IMR-90 (cell line): Measurements from ENCODE around the gene MARK2. TPM values are rescaled to one million over a fixed set of nuclear protein-coding genes. Genes with fewer than 3 reads are reported as not detected.

Experiments used
- ATAC-seq: fragments of 200-7000 bp; cut with Tn5 transposase; 2 replicates; pipeline ENCODE4 v1.9.1; 2020; ENCODE audit warnings: low read depth, mild to moderate bottlenecking, moderate library complexity
- BruUV-seq: library from RNA; stranded (reverse); fragments of 400-500 nt; replicated peaks from 2 replicates; lab custom pipeline; 2021; lab: Mats Ljungman, UMichigan
- CTCF ChIA-PET: fragments of 300-600 bp; formaldehyde crosslinking; extraction: SDS; loops from one replicate; lab custom pipeline; 2021; ENCODE audit warnings: antibody characterized with exemption; lab: Yijun Ruan, JAX
- POLR2A ChIA-PET: fragments of 300-600 bp; sonication (Branson Sonifier 250); formaldehyde crosslinking; loops from one replicate; lab custom pipeline; 2022; ENCODE audit warnings: antibody characterized with exemption; ENCODE audit not compliant: unreplicated experiment; lab: Charles Lee
- DNase-seq: peaks from one replicate; pipeline ENCODE4 v3.0.0; 2013
- H2AFZ ChIP-seq: replicated peaks from 2 replicates; pipeline ENCODE3; 2013; ENCODE audit warnings: low read length, mild to moderate bottlenecking; ENCODE audit not compliant: poor library complexity
- H2AK5ac ChIP-seq: 2 replicates; pipeline ENCODE4 v1.6.1; 2013; ENCODE audit warnings: low read depth, low read length, inconsistent platforms
- H2AK9ac ChIP-seq: replicated peaks from 2 replicates; pipeline ENCODE3; 2013; ENCODE audit warnings: mild to moderate bottlenecking, low read depth, low read length, moderate library complexity; ENCODE audit not compliant: poor library complexity
- H2BK120ac ChIP-seq: 2 replicates; pipeline ENCODE4 v1.6.1; 2013; ENCODE audit warnings: low read depth, low read length, inconsistent platforms
- H2BK15ac ChIP-seq: 3 replicates; pipeline ENCODE4 v1.6.1; 2013; ENCODE audit warnings: low read depth, low read length, inconsistent platforms
- H2BK20ac ChIP-seq: 2 replicates; pipeline ENCODE4 v1.6.1; 2013; ENCODE audit warnings: low read depth, mild to moderate bottlenecking, inconsistent platforms, low read length, moderate library complexity
- H2BK5ac ChIP-seq: 2 replicates; pipeline ENCODE4 v1.6.1; 2013; ENCODE audit warnings: mild to moderate bottlenecking, low read depth, low read length, inconsistent platforms; ENCODE audit not compliant: poor library complexity, severe bottlenecking
- H3K14ac ChIP-seq: replicated peaks from 2 replicates; pipeline ENCODE4 v1.6.1; 2013; ENCODE audit warnings: low read depth, low read length, inconsistent platforms
- H3K18ac ChIP-seq: 2 replicates; pipeline ENCODE4 v1.6.1; 2013; ENCODE audit warnings: low read depth, low read length, control low read depth
- H3K23ac ChIP-seq: 2 replicates; pipeline ENCODE4 v1.6.1; 2013; ENCODE audit warnings: low read depth, low read length, inconsistent platforms
- H3K27ac ChIP-seq: 2 replicates; pipeline ENCODE4 v1.5.1; 2013; ENCODE audit warnings: mild to moderate bottlenecking, control low read depth, low read length; ENCODE audit not compliant: insufficient read depth
- H3K27me3 ChIP-seq: 2 replicates; pipeline ENCODE4 v1.6.1; 2013; ENCODE audit warnings: low read length; ENCODE audit not compliant: control insufficient read depth, insufficient read depth
- H3K36me3 ChIP-seq: 2 replicates; pipeline ENCODE4 v1.6.1; 2013; ENCODE audit warnings: low read length, mixed read lengths; ENCODE audit not compliant: control insufficient read depth, insufficient read depth
- H3K4ac ChIP-seq: 2 replicates; pipeline ENCODE4 v1.6.1; 2013; ENCODE audit warnings: low read depth, low read length, inconsistent platforms
- H3K4me1 ChIP-seq: 2 replicates; pipeline ENCODE4 v1.6.1; 2013; ENCODE audit warnings: low read length, mixed read lengths; ENCODE audit not compliant: control insufficient read depth, insufficient read depth
- H3K4me2 ChIP-seq: 2 replicates; pipeline ENCODE4 v1.6.1; 2013; ENCODE audit warnings: low read depth, mild to moderate bottlenecking, control low read depth, low read length, moderate library complexity
- H3K4me3 ChIP-seq: 2 replicates; pipeline ENCODE4 v1.5.1; 2013; ENCODE audit warnings: low read depth, mild to moderate bottlenecking, control low read depth, low read length, moderate library complexity; ENCODE audit not compliant: insufficient read depth
- H3K56ac ChIP-seq: 2 replicates; pipeline ENCODE4 v1.6.1; 2013; ENCODE audit warnings: low read length, inconsistent platforms; ENCODE audit not compliant: insufficient read depth; ENCODE audit errors: extremely low read depth
- H3K79me1 ChIP-seq, 2 experiments: 2 replicates each; pipeline ENCODE4 v1.6.1; 2013; ENCODE audit warnings: low read length in 2 of 2, inconsistent platforms in 1 of 2, low read depth in 1 of 2
- H3K9ac ChIP-seq: 2 replicates; pipeline ENCODE4 v1.6.1; 2013; ENCODE audit warnings: low read depth, low read length, control low read depth
- H3K9me1 ChIP-seq: 2 replicates; pipeline ENCODE4 v1.6.1; 2013; ENCODE audit warnings: low read length, inconsistent platforms; ENCODE audit not compliant: insufficient read depth
- H3K9me3 ChIP-seq: 2 replicates; pipeline ENCODE4 v1.6.1; 2013; ENCODE audit warnings: low read length; ENCODE audit not compliant: control insufficient read depth, insufficient read depth
- H4K20me1 ChIP-seq: 2 replicates; pipeline ENCODE4 v1.6.1; 2013; ENCODE audit warnings: low read length, inconsistent platforms; ENCODE audit not compliant: insufficient read depth
- H4K5ac ChIP-seq: 2 replicates; pipeline ENCODE4 v1.6.1; 2013; ENCODE audit warnings: mild to moderate bottlenecking, low read depth, low read length, control low read depth
- H4K8ac ChIP-seq, 2 experiments: 2 replicates each; pipeline ENCODE4 v1.6.1; 2013; ENCODE audit warnings: low read depth in 2 of 2, low read length in 2 of 2, control low read depth in 1 of 2, inconsistent platforms in 1 of 2
- H4K91ac ChIP-seq: 2 replicates; pipeline ENCODE4 v1.6.1; 2013; ENCODE audit warnings: low read depth, low read length, inconsistent platforms; ENCODE audit not compliant: insufficient read depth
- BHLHE40 ChIP-seq: fragments of 150-350 bp; IDR thresholded peaks from 2 replicates; pipeline ENCODE4 v1.6.1; 2016; ENCODE audit warnings: mild to moderate bottlenecking, low read depth, low read length
- CEBPB ChIP-seq: IDR thresholded peaks from 2 replicates; pipeline ENCODE4 v1.6.1; 2012; ENCODE audit warnings: low read depth, low read length, improper control_type of control experiment
- ELK1 ChIP-seq: fragments of 150-350 bp; IDR thresholded peaks from 2 replicates; pipeline ENCODE4 v1.6.1; 2016; ENCODE audit warnings: low read depth, mild to moderate bottlenecking, low read length, moderate library complexity, borderline replicate concordance
- FOS ChIP-seq: fragments of 150-350 bp; IDR thresholded peaks from 2 replicates; pipeline ENCODE4 v1.6.1; 2016; ENCODE audit warnings: low read depth, low read length
- MAFK ChIP-seq: IDR thresholded peaks from 2 replicates; pipeline ENCODE4 v1.6.1; 2012; ENCODE audit warnings: low read depth, low read length, improper control_type of control experiment
- MAZ ChIP-seq: IDR thresholded peaks from 2 replicates; pipeline ENCODE4 v1.6.1; 2012; ENCODE audit warnings: low read depth, mild to moderate bottlenecking, low read length, improper control_type of control experiment, moderate library complexity, borderline replicate concordance
- MXI1 ChIP-seq: IDR thresholded peaks from 2 replicates; pipeline ENCODE4 v1.6.1; 2012; ENCODE audit warnings: low read depth, mild to moderate bottlenecking, low read length, moderate library complexity, borderline replicate concordance
- POLR2A ChIP-seq: IDR thresholded peaks from 2 replicates; pipeline ENCODE4 v1.6.1; 2012; ENCODE audit warnings: mild to moderate bottlenecking, low read depth, low read length
- RAD21 ChIP-seq: IDR thresholded peaks from 2 replicates; pipeline ENCODE4 v1.6.1; 2012; ENCODE audit warnings: low read length, improper control_type of control experiment
- RFX5 ChIP-seq: IDR thresholded peaks from 2 replicates; pipeline ENCODE4 v1.8.0; 2012; ENCODE audit warnings: low read depth, mild to moderate bottlenecking, low read length, moderate library complexity
- SMC3 ChIP-seq: fragments of 150-350 bp; IDR thresholded peaks from 2 replicates; pipeline ENCODE4 v1.6.1; 2016; ENCODE audit warnings: low read depth, mild to moderate bottlenecking, antibody characterized with exemption, low read length, moderate library complexity
- USF2 ChIP-seq: fragments of 150-350 bp; IDR thresholded peaks from 2 replicates; pipeline ENCODE4 v1.6.1; 2017; ENCODE audit warnings: mild to moderate bottlenecking, antibody characterized with exemption, low read length, low read depth
- WGBS, 2 experiments: methylation state at CpG; one replicate each; pipeline versions ENCODE4 v1.1.5 to v1.1.7; 2013; ENCODE audit warnings: missing lambda C conversion rate in 2 of 2; ENCODE audit not compliant: insufficient read length in 1 of 2; ENCODE audit errors: extremely low coverage in 2 of 2; 5-methylcytosine and 5-hydroxymethylcytosine counted together
- dilution Hi-C: fragments of 300-500 bp; cut with HindIII; formaldehyde crosslinking; loops from one replicate; pipeline ENCODE4 v1.14.3; 2018; ENCODE audit warnings: low sequenced_read_pairs; ENCODE audit not compliant: unreplicated experiment
- in situ Hi-C: fragments of 300-500 bp; cut with MboI; formaldehyde crosslinking; loops from 3 replicates; pipeline ENCODE4 v1.14.3; 2019; ENCODE audit warnings: low sequenced_read_pairs, inconsistent platforms, mixed read lengths
- intact Hi-C: fragments of 100-400 bp; cut with micrococcal nuclease; formaldehyde crosslinking; loops from 2 replicates; pipeline ENCODE4 v1.10.0; 2022
- polyA plus RNA-seq, 3 experiments: library from polyadenylated mRNA; depleted of rRNA; stranded (reverse); fragments of >200 nt; gene quantifications; 2 replicates each; pipeline ENCODE4 v1.2.3, GENCODE V29; 2012; ENCODE audit warnings: low replicate concordance in 1 of 3
- total RNA-seq: library from RNA; depleted of rRNA; stranded (reverse); fragments of >200 nt; gene quantifications from 2 replicates; pipeline ENCODE4 v1.2.3, GENCODE V29; 2012

The MARK2 gene
- total and polyA plus RNA-seq, 2 of the 4 experiments (the other 2 are of a cell fraction), result 6.6 to 17.3 TPM

GRCh38 chr11:63846897-63847296, 8.0 kb downstream of the MARK2 start:
- in situ Hi-C loops, result no loop called here
- Histone ChIP-seq H3K9me1 (peaks cover 33% of the 10 kb centered on the region), H3K9me3 (no peaks in the 10 kb centered on the region), H3K18ac (no peak overlapping the region), H3K4me1 (peaks cover 9% of the 10 kb centered on the region), H4K8ac (no peak overlapping the region), H4K5ac (no peak overlapping the region), H2BK20ac (no peak overlapping the region), H4K20me1 (peaks cover 75% of the 10 kb centered on the region), H2BK15ac (no peak overlapping the region), H3K79me1 (peaks cover 34 to 80% of the 10 kb centered on the region in 2 experiments), H2AK9ac (no peak overlapping the region), H3K56ac (no peak overlapping the region), H2BK120ac (no peak overlapping the region), H4K91ac (no peak overlapping the region), H2AK5ac (no peak overlapping the region), H2BK5ac (no peak overlapping the region), H3K23ac (no peak overlapping the region), H3K36me3 (peaks cover 9% of the 10 kb centered on the region), H3K27ac (no peak overlapping the region), H3K14ac (no peak overlapping the region), H3K27me3 (no peaks in the 10 kb centered on the region), H3K4me2 (no peak overlapping the region), H3K4ac (no peak overlapping the region), H3K9ac (no peak overlapping the region), H2AFZ (no peak overlapping the region), H3K4me3 (no peak overlapping the region)
- POLR2A ChIA-PET, result no interaction called here
- intact Hi-C loops, result no loop called here
- 100% methylated on average over 1 of the region's 6 CpGs; no CpG with 5 or more reads in 1 of the 2 experiments for WGBS, 2 experiments
- ATAC-seq (no peak), DNase-seq (no peak)
- CTCF ChIA-PET, result no interaction called here
- TF ChIP-seq RAD21 (no peak), CEBPB (no peak), MXI1 (no peak), ELK1 (no peak), BHLHE40 (no peak), MAFK (no peak), FOS (no peak), USF2 (no peak), MAZ (no peak), POLR2A (no peak), RFX5 (no peak), SMC3 (no peak)
- no TSS peak for BruUV-seq
- dilution Hi-C loops, result no loop called here
